PC-9 (cell line): ENCODE measurements around the gene CLN6.

Source experiments
- EZH2 ChIP-seq: fragments of 200-600 bp; sonication (generic); IDR thresholded peaks from 2 replicates; pipeline ENCODE4 v1.8.0; 2017; ENCODE audit warnings: antibody characterized with exemption, low read depth
- TF ChIP-seq, protein P1 (sequence below): fragments of 200-600 bp; sonication (generic); conservative IDR thresholded peaks from 2 replicates; pipeline ENCODE4 v1.6.1; 2017; ENCODE audit warnings: mixed run types, antibody characterized with exemption, mild to moderate bottlenecking, moderate library complexity

- TF ChIP-seq, protein P1, sequence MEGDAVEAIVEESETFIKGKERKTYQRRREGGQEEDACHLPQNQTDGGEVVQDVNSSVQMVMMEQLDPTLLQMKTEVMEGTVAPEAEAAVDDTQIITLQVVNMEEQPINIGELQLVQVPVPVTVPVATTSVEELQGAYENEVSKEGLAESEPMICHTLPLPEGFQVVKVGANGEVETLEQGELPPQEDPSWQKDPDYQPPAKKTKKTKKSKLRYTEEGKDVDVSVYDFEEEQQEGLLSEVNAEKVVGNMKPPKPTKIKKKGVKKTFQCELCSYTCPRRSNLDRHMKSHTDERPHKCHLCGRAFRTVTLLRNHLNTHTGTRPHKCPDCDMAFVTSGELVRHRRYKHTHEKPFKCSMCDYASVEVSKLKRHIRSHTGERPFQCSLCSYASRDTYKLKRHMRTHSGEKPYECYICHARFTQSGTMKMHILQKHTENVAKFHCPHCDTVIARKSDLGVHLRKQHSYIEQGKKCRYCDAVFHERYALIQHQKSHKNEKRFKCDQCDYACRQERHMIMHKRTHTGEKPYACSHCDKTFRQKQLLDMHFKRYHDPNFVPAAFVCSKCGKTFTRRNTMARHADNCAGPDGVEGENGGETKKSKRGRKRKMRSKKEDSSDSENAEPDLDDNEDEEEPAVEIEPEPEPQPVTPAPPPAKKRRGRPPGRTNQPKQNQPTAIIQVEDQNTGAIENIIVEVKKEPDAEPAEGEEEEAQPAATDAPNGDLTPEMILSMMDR = no peak
- TF ChIP-seq EZH2 = no peak
Measured at GRCh38 chr15:68223171-68223570, 6.4 kb downstream of the CLN6 start.
